HS-5 (cell line): Measurements from ENCODE around the gene PRSS56.
"Not testable (repeated sequence)": the region's sequence is repeated elsewhere in the genome, so short reads cannot be mapped to it uniquely, and the experiment has no call there.

Experiments used
- DNase-seq: peaks from one replicate; pipeline ENCODE4 v3.0.0-alpha.2; 2012; ENCODE audit warnings: low read depth

Gene PRSS56

DNA sequence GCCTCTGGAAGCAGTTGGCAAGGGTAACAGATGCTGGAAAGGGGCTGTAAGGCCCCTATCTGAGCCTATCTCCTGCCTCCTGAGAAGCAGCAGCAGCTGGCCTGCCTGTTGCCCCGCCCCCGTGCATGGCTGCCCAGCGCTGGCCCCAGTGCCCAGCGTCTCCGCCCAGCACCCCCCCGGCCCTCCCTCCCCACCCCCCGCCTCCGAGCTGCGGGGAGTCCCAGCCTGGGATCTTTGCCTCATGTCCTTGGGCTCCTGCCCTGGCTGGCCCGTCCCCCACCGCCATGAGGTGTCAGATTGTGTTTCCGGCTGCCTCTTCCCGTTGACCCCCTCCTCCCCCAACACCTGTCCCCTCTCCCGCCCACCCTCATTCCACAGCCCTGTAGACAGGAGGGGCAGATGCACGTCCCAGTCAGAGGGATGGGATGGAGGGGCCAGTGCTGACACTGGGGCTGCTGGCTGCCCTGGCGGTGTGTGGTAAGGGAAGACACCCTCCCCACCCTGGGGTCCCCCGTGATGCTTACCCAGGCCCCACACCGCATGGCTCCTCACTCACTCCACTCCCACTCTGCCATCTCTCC, 5.7 kb downstream of the PRSS56 start, which contains the start of gene CHRND:
TSS of gene CHRND (plus strand) at position 370 of the 581 bp plus-strand sequence. CDS start at position 426, 56 bp downstream.
- no peak for DNase-seq

DNA sequence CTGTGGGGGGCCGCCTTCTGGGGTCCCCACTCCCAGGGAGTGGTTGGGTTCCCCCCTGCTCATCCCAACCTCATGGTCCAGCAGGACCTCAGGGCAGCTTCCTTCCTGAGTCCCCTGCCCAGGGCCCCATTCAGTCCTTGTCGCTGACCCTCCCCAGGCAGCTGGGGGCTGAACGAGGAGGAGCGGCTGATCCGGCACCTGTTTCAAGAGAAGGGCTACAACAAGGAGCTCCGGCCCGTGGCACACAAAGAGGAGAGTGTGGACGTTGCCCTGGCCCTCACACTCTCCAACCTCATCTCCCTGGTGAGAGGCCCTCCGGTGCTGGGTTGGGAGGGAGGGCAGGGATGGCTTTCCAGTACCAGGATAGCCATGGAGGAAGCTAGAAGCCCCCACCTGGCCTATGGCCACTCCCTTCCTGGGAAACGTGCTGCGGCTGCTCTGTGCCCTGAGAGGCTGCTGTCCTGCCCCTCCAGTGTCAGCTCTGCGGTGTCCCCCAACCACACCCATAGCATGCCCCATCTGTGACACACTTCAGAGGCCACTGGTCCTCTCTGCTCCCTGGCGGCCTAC, 6.3 kb downstream of the PRSS56 start:
- no peak for DNase-seq

DNA sequence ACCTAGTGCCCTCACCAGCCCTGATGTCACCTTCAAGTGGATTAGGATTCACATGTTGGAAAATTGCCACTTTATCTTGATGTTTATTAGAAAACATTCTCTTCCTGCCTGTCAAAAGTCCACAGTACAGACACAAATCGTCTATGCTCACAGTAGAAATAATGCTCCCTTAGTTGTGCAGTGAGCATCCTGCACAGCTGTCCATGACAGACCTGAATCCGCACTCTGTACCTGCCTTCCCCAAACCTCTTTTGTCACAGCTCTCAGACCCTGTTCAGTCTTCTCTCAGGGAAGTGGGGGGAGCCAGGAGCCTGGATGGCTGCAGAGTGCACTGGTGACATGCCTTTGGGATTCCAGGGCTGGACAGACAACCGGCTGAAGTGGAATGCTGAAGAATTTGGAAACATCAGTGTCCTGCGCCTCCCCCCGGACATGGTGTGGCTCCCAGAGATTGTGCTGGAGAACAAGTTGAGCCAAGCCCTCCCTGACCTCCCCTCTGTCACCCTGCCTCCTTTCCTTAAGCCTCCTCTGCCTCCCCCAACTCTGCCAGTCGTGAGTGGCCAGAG, 7.8 kb downstream of the PRSS56 start:
- no peak for DNase-seq

DNA sequence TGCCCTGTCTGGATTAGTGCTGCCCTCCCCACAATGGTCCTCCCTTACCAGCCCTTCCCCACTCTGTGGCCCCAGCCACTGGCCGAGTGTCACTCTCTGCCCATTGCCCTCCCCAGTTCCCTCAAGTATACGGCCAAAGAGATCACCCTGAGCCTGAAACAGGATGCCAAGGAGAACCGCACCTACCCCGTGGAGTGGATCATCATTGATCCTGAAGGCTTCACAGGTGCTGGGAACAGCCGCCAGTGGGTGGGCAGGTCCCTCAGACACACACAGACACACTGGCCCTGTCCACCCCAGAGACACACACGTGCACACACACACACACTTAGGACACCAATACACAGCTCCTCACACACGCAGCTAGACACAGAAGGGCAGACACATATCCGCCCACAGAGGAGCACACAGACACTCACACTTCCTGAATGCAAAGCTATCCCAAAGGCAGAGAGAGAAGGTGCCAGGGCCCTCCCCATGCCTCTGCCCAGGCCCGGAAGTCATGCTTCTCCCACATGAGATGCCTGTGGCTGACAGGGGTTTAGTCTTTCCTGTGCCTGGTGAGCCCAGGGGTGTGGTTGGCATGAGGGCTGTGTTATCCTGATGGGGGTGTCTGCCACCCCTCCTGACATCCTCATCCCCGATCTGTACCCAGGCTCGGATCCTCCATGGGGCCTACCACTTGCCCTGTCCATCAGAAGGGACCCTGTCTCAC, 8.7 kb downstream of the PRSS56 start:
- DNase-seq, result no peak

DNA sequence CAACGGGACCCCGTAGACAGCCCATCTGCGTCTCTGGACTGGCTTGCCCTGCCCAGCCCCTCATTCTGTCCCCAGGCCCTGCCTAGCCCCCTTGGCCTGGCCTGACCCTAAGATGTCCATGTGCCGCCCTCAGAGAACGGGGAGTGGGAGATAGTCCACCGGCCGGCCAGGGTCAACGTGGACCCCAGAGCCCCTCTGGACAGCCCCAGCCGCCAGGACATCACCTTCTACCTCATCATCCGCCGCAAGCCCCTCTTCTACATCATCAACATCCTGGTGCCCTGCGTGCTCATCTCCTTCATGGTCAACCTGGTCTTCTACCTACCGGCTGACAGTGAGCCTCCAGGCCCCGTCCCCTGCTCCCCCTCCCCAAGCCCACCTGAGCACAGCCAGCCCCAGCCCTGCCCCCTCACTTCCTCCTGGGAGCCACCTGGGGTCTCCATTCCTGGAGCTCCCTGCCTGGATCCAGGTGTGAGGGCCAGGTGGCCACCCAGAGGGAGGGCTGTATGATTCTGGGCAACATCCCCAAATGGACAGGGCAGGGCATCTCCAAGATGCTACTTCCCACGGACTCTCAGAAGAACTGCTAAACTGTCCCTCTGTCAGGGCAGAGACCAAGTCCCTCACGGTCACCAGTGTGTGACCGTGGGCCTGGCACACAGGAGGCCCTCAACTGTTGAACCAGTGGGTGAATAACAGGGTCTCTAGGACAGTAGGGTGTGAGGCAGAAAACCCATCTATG, 9.8 kb downstream of the PRSS56 start:
- DNase-seq, result no peak

DNA sequence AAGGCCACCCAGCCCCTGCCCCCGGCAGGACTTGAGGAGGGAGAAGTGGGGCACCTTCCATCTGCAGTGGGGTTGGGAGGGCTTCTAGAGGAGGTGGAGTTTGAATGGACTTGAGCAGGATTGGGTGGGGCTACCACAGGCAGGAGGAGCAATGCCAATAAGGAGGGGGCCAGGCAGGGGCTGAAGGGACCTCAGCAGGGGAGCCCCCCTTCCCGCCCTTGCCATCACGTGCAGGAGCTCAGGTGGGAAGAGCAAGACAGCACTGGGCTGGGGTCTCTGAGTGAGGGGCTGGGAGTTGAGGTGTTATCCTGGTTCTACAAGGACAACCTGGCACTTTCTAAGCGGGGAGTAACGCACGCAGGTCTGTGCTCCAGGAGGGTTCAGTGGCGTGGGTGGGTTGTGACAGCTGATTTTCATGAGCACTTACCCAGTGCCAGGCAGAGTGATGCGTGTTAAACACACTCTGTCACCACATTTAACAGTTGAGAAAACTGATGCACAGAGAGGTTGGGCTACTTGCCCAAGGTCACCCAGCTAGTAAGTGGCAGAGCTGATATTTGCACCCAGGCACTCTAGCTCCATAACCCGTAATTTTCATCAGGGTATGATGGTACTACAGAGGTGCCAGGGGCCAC, 10.6 kb downstream of the PRSS56 start:
- DNase-seq, result no peak

DNA sequence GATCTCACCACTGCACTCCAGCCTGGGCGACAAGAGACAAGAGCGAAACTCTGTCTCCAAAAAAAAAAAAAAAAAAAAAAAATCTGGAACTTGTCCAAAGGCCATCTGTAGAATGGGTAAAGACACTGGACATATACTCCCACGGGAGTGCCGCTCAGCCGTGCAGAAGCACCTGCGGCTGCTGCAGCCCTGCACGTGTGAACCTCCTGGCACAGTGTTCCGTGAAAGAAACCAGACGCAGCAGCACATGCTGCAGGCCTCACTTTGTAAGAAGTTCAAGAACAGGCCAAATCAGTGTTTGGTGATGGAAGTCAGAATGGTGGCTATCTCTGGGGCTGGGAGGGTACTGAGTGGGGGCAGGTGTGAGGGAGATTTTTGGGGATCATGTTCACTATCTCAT, 12.2 kb downstream of the PRSS56 start:
- no peak for DNase-seq

DNA sequence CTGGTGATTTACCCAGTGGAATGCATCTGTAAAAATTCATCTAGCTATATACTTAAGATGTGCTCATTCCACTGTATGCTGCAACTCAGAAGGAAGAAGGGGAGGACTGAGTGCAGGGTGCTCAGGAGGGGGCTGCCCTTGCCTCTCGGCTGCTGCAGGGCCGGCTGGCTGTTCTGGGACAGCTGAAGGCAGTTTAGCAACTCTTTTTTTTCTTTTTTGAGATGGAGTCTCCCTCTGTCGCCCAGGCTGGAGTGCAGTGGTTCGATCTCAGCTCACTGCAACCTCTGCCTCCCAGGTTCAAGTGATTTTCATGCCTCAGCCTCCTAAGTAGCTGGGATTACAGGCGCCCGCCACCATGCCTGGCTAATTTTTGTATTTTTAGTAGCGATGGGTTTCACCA, 12.6 kb downstream of the PRSS56 start:
- DNase-seq, result not testable (repeated sequence)

DNA sequence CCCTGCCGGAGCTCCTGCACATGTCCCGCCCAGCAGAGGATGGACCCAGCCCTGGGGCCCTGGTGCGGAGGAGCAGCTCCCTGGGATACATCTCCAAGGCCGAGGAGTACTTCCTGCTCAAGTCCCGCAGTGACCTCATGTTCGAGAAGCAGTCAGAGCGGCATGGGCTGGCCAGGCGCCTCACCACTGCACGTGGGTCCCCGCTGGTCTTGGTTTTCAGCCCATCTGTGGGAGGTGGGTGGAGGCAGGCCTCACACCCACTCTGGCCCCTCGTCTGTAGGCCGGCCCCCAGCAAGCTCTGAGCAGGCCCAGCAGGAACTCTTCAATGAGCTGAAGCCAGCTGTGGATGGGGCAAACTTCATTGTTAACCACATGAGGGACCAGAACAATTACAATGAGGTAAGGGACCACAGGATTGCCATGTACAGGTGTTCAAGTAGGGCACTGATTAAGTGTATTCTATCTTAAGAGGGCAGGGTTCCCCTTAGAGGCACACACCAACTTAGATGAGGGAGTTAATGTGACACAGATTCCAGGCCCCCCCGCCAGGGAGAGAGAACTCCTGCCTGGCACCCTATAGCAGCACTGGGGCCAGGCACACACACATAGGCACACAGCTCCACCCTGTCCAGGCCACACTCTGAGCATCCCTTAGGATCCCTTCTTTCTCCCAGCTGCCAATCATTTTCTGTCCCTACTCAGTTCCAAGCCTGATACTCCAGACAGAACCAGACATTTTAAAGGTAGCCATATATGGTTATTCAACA, 13.9 kb downstream of the PRSS56 start:
- DNase-seq, result no peak

DNA sequence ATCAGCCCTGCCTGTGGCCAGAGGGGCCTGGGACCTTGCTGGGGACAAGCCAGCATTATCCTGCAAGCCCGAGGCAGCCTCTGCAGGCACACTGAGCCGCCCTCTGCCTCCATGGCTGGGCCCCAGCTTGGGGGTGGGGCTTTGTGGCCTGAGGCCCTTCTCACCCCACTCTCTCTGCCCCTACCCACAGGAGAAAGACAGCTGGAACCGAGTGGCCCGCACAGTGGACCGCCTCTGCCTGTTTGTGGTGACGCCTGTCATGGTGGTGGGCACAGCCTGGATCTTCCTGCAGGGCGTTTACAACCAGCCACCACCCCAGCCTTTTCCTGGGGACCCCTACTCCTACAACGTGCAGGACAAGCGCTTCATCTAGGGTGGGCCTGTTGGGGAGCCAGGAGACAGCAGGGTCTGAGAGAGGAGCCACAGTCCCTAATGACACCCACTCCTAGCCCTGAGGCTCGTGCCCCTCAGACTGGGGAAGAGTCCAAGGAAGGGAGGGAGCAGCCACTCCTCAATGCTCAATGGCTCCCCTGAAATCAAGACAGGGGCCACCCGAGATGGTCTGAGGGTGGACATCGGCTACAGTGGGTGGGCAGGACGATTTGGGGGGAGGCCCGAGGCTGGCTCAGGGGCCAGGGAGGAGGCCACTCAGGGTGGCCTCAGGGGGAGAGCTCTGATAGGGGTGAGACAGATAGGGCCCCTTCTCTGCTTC, 14.9 kb downstream of the PRSS56 start:
- DNase-seq, result no peak

DNA sequence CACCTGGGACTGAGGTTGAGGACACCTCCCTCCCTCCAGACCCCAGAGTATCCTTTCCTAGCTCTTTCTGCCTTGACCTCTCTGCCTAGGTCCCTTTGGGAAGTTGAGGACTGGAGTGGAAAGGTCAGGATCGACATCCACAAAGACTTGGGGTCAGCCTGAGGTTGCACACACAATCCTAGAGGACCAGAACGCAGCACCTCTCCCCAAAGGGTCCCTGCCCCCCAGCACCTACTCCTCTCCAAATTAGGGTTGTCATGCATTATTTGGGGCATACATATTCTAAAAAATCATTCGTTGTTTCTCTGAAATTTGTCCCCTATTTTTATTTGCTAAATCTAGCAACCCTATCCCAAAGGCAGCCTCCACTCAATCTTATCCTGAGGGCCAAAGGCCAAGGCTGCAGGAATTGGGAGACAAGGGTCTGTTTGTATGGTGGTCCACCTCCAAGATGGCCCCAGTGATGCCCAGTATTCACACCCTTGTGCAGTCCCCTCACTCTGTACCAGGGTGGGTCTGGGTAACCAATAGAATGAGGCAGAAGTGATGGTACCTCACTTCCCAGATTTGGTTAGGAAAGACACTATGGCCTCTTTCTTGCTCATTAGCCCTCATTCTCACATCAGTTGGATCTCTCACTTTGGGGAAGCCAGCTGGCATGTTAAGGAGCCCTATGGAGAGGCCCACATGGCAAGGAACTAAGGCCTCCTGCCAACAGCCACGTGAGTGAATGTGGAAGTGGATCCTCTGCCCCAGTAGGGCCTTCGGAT, 15.8 kb downstream of the PRSS56 start:
- no peak for DNase-seq

DNA sequence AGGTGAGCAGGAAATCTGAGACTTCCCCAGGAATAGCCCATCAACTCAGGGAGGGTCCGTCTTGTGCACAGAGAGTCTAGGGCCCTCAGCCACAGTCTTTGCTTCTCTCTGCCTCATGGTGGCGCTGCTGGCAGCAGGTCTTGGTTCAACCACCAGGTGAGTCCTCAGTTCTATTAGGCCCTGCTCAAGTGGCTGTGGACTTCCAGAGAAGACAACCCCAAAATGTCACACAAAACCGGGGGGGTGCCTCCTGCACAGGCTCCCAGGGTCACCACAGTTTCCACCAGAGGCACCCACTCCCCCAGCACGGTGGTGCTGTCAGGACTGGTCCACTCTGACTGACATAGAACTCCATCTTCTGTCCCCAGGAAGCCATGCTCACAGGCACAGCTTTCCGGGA, 16.9 kb downstream of the PRSS56 start:
- no peak for DNase-seq

DNA sequence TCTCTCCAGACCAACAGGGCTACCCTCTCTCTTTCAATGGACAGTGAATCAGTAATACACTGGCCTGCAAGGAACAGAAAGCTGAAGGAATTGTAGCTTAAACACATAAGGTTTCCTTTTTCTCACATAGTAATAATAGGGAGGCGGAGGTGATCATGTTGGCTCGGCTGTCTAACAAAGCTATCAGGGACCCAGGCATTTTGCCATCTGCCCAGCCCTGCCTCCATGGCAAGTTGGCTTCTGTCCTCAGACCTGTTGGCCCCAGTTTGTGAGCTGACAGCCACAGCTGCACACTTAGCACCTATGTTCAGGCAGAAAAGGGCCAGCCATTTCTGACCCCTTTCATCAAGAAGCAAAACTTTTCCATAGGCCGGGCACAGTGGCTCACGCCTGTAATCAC, 17.3 kb downstream of the PRSS56 start:
- DNase-seq, result no peak

DNA sequence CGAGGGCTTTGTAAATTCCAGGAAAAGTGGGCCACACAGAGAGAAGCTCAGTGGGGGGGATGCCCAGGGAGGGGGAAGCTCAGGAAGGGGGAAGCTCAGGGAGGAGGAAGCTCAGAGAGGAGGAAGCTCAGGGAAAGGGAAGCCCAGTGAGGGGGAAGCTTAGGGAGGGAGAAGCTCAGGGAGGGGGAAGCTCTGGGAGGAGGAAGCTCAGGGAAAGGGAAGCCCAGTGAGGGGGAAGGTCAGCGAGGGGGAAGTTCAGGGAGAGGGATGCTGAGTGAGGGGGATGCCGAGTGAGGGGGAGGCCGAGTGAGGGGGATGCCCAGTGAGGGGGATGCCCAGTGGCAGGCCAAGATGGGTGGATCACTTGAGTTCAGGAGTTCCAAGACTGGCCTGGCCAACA, 18.5 kb downstream of the PRSS56 start:
- no peak for DNase-seq

DNA sequence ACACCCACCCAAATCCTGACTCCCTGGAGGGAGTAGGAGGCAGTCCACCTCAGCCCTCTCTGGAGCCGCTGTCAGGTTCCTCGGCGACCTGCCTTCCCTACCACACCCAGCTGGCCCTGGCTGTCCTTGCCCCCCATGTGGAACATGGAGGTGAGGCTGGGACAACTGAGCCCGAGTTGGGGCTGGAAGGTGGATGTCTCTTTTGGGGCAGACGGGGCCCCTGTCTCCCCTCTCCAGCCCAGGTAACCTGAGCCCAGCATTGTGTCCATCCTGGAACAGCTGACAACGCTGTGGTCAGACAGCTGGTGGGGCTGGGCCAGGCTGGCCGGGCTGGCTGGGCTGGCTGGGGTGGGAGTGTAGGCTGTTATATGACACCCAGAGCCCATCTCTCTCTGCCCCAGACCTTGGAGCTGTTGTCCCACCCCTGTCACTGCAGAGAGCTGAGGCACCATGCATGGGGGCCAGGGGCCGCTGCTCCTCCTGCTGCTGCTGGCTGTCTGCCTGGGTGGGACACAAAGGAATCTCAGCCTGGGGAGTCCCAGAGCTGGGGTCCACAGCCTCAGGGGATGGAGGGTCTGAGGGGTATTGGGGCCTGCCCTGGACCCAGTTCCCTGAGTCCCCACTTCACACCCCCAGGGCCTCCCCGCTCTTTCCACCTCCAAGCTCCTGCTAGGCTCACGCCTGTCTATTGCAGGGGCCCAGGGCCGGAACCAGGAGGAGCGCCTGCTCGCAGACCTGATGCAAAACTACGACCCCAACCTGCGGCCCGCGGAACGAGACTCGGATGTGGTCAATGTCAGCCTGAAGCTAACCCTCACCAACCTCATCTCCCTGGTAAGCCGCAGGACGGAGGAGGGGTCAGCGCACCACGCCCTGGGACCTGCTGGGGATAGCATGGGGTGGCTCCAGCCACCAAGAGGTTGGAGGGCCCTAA, 19.4 kb downstream of the PRSS56 start, which contains the start of gene CHRNG:
TSS of gene CHRNG (plus strand) at position 395 of the 934 bp plus-strand sequence. CDS start at position 451, 56 bp downstream.
- no peak for DNase-seq

DNA sequence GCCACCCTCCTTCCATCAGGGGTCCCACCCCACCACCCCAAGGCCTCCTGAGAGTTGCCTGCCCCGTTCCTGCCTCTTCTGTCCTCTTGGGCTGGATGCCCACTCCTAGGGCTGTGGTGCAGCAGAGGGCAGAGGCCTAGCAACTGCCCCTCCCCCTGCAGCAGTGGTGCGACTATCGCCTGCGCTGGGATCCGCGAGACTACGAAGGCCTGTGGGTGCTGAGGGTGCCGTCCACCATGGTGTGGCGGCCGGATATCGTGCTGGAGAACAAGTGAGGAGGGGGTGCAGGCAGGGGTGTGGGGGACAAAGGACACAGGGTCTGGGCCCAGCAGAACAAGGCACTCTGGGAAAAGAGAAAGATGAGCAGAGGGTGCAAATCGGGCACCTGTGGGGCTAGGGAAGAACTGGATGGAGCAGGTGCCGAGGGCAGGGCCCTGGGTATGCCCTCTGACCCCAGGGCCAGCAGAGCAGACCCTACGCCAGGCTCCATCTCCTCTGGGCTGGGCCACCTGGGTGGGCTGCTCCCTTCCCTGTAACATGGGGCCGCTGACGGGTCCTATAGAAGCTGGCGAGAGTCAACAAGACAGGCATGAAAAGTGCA, 20.4 kb downstream of the PRSS56 start:
- no peak for DNase-seq

DNA sequence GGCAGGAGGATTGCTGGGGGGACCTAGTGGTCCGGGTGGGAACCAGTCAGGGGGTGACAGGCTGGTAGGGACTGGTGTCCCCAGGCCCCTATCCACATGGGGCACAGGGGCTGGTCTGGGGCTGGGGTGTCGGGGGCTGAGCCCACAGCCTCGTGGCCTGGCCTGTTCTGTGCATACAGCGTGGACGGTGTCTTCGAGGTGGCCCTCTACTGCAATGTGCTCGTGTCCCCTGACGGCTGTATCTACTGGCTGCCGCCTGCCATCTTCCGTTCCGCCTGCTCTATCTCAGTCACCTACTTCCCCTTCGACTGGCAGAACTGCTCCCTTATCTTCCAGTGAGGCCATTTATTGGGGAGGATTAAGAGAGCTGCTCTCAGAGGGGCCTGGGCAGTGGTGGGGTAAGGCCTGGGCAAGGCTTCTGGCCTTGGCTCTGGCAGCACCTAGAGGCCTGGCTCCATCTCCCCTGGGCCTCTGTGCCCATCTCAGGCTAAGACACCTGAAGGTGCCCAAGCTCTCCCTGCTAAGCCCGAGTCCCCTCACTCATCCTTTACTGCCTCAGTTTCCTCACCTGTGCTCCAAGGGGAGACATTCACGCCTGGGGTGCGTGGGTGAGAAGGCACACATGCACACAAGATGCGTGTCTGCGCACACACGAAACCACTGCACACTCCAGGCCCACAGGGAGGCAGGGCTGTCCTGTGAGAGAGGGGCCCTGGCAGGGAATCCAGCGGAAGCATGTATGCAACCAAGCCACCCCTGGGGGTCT, 21.2 kb downstream of the PRSS56 start:
- DNase-seq, result no peak
